NCI-H524 treated with DMSO at 0.1 percent for 48 hours (cell line): ENCODE measurements around the gene DIS3L2.

ENCODE experiments used
- DNase-seq: peaks from one replicate; lab custom pipeline; 2025; lab: John Stamatoyannopoulos, UW

The DIS3L2 gene

GRCh38 chr2:232184346-232184745 lies 222.8 kb downstream of the DIS3L2 start:
- DNase-seq: no peak

- no peak for DNase-seq
These were observed 229.3 kb downstream of the DIS3L2 start for GRCh38 chr2:232190796-232191195.

GRCh38 chr2:232195487-232195886 lies 234.0 kb downstream of the DIS3L2 start:
- DNase-seq: no peak

GRCh38 chr2:232196802-232197201 lies 235.3 kb downstream of the DIS3L2 start:
- DNase-seq: no peak

- no peak for DNase-seq
These were observed 238.7 kb downstream of the DIS3L2 start for GRCh38 chr2:232200195-232200594.

- DNase-seq: no peak
These were observed 241.8 kb downstream of the DIS3L2 start for GRCh38 chr2:232203166-232203891.

GRCh38 chr2:232203936-232204335 lies 242.4 kb downstream of the DIS3L2 start:
- DNase-seq: no peak

- no peak for DNase-seq
These were observed 243.0 kb downstream of the DIS3L2 start for GRCh38 chr2:232204457-232204931.

- DNase-seq: no peak
These were observed 245.7 kb downstream of the DIS3L2 start for GRCh38 chr2:232207174-232207573.

GRCh38 chr2:232210306-232210705 lies 248.8 kb downstream of the DIS3L2 start:
- no peak for DNase-seq

- no peak for DNase-seq
These were observed 250.5 kb downstream of the DIS3L2 start for GRCh38 chr2:232211743-232212686.

- DNase-seq: no peak
These were observed 251.7 kb downstream of the DIS3L2 start for GRCh38 chr2:232213176-232213575.

GRCh38 chr2:232214053-232214452 lies 252.5 kb downstream of the DIS3L2 start:
- no peak for DNase-seq

- DNase-seq: no peak
These were observed 254.5 kb downstream of the DIS3L2 start for GRCh38 chr2:232216028-232216427.

GRCh38 chr2:232218778-232219495 lies 257.4 kb downstream of the DIS3L2 start:
- DNase-seq: no peak

- DNase-seq: no peak
These were observed 258.0 kb downstream of the DIS3L2 start for GRCh38 chr2:232219496-232219870.

GRCh38 chr2:232219932-232220331 lies 258.4 kb downstream of the DIS3L2 start:
- DNase-seq: no peak

GRCh38 chr2:232225429-232225828 lies 263.9 kb downstream of the DIS3L2 start:
- DNase-seq: no peak

- no peak for DNase-seq
These were observed 264.4 kb downstream of the DIS3L2 start for GRCh38 chr2:232225895-232226294.

- DNase-seq: no peak
These were observed 266.8 kb downstream of the DIS3L2 start for GRCh38 chr2:232228332-232228731.

GRCh38 chr2:232228971-232229894 lies 267.7 kb downstream of the DIS3L2 start:
- DNase-seq: no peak
